Measurements from ENCODE around the gene SLC28A1. TPM values are rescaled to one million over a fixed set of nuclear protein-coding genes. Genes with fewer than 3 reads are reported as not detected.
A peak's percentile ranks its signal among the peaks of the same experiment; 100 is the strongest.

SLC28A1 gene
- total RNA-seq, 2 experiments from 2014 or later, result not detected

DNA sequence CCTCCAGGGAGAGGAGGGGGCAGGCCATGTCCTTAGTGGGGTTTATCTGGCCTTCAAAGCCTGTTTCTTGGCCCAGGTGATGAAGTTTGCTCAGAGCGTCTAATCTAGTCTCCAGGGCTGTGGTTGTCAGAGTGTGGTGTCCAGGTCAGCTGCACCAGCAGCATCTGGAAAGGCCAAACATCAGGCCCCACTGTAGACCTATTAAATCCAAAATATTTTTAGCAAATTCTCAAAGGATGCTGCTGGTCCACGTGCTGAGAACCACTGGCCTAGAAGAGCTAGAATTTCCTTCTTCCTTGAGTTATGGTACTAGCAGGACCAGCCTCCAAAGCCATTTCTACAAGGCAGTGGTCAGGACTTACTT lies 28.9 kb downstream of the SLC28A1 start:
- Histone ChIP-seq H3K9me3 (ENCODE audit: low read length) (no peaks in the 10 kb centered on the region), H3K4me1 (ENCODE audit: insufficient read depth, low read length, poor library complexity, severe bottlenecking) (no peaks in the 10 kb centered on the region), H3K4me2 (ENCODE audit: low read length) (no peak overlapping the region), H3K4me3 (ENCODE audit: low read depth, low read length, poor library complexity, severe bottlenecking) (no peak overlapping the region), H3K79me2 (ENCODE audit: insufficient read depth, low read depth, low read length) (no peaks in the 10 kb centered on the region), H4K20me1 (ENCODE audit: insufficient read depth, low read length) (no peaks in the 10 kb centered on the region), H3K36me3 (ENCODE audit: insufficient read depth, low read length) (no peaks in the 10 kb centered on the region), H3K9me2 (ENCODE audit: insufficient read depth, low read length) (no peaks in the 10 kb centered on the region), H2AFZ (ENCODE audit: low read length) (no peak overlapping the region), H3K27ac (ENCODE audit: low read depth, low read length, poor library complexity, severe bottlenecking) (no peak overlapping the region)
- BruUV-seq (replicated peaks), result no TSS peak
- ChIA-PET CTCF (ENCODE audit: unreplicated experiment) (no interaction called here), POLR2A (no interaction called here)
- TF ChIP-seq, protein P1, sequence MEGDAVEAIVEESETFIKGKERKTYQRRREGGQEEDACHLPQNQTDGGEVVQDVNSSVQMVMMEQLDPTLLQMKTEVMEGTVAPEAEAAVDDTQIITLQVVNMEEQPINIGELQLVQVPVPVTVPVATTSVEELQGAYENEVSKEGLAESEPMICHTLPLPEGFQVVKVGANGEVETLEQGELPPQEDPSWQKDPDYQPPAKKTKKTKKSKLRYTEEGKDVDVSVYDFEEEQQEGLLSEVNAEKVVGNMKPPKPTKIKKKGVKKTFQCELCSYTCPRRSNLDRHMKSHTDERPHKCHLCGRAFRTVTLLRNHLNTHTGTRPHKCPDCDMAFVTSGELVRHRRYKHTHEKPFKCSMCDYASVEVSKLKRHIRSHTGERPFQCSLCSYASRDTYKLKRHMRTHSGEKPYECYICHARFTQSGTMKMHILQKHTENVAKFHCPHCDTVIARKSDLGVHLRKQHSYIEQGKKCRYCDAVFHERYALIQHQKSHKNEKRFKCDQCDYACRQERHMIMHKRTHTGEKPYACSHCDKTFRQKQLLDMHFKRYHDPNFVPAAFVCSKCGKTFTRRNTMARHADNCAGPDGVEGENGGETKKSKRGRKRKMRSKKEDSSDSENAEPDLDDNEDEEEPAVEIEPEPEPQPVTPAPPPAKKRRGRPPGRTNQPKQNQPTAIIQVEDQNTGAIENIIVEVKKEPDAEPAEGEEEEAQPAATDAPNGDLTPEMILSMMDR (conservative IDR thresholded peaks at IDR 0.05; ENCODE audit: low read length), result no peak
- no peak for TF ChIP-seq EZH2phosphoT487 (IDR thresholded peaks at IDR 0.05; ENCODE audit: borderline replicate concordance, low read depth, low read length)
- DNase-seq (ENCODE audit: low spot score), result no peak
- intact Hi-C loops (cut with micrococcal nuclease; ENCODE audit: unreplicated experiment), result no loop called here

DNA sequence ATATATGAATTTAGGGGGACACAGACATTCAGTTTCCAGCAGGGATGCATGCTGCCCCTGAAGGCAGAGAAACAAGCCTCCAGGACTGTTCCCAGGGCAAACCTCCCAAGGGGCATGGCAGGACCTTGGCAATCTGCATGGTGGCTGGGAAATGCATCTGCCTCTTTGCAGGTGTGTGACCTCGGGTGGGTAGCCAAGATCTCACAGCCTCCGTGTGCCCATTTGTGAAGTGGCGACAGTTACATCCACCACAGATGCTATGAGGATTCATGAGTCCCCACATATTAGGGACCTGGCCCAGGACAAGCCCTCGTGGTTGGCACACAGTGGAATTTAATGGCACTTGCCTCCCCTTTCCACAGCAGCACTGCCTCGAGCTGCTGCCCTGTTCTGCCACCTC lies 29.9 kb downstream of the SLC28A1 start:
- Histone ChIP-seq H3K79me2 (ENCODE audit: insufficient read depth, low read depth, low read length) (no peaks in the 10 kb centered on the region), H2AFZ (ENCODE audit: low read length) (no peak overlapping the region), H3K36me3 (ENCODE audit: insufficient read depth, low read length) (no peaks in the 10 kb centered on the region), H4K20me1 (ENCODE audit: insufficient read depth, low read length) (no peaks in the 10 kb centered on the region), H3K9me3 (ENCODE audit: low read length) (no peaks in the 10 kb centered on the region), H3K4me3 (ENCODE audit: low read depth, low read length, poor library complexity, severe bottlenecking) (no peak overlapping the region), H3K9me2 (ENCODE audit: insufficient read depth, low read length) (no peaks in the 10 kb centered on the region), H3K4me1 (ENCODE audit: insufficient read depth, low read length, poor library complexity, severe bottlenecking) (no peaks in the 10 kb centered on the region), H3K4me2 (ENCODE audit: low read length) (no peak overlapping the region), H3K27ac (ENCODE audit: low read depth, low read length, poor library complexity, severe bottlenecking) (no peak overlapping the region)
- CTCF ChIA-PET (ENCODE audit: unreplicated experiment), result no interaction called here
- no peak for DNase-seq (ENCODE audit: low spot score)
- intact Hi-C loops (cut with micrococcal nuclease; ENCODE audit: unreplicated experiment), result no loop called here
- BruUV-seq (replicated peaks), result no TSS peak
- TF ChIP-seq, protein P1 (conservative IDR thresholded peaks at IDR 0.05; ENCODE audit: low read length), result no peak
- TF ChIP-seq EZH2phosphoT487 (IDR thresholded peaks at IDR 0.05; ENCODE audit: borderline replicate concordance, low read depth, low read length), result no peak
- POLR2A ChIA-PET, result no interaction called here

DNA sequence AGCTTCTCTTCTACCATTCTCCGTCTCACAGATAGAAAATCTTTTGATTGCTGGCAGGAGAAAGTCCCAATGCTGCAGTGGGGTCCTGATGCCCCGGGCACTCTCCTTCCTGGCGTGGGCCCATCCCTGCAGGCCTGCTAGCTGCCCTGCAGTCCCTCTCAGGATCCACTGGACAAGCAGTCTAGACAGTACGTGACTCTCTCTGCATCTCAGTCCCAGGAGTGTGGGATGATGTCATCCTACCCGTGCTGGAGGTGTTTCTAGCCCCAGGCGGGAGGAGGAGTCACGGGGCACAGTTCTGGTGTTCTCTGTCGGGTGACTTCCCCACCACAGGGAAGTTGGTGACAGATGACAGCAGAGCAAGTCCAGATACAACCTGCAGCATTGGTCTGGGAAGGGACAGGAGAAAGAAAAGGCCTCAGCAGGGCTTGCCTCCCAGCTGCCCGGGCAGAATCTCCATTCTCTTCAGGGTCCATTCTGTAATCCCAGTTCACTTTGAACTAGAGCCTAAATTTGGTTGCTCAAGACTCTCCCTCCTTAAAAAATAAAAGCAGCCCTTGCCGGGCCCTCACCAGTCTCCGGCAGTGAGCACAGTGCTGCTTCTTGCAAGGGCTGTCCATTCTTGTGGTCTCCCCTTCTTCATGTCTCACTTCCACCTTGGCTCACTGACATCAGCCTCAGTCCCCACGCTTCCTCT lies 30.6 kb downstream of the SLC28A1 start:
- ChIA-PET POLR2A (no interaction called here), CTCF (ENCODE audit: unreplicated experiment) (no interaction called here)
- Histone ChIP-seq H3K79me2 (ENCODE audit: insufficient read depth, low read depth, low read length) (no peaks in the 10 kb centered on the region), H3K4me2 (ENCODE audit: low read length) (no peak overlapping the region), H4K20me1 (ENCODE audit: insufficient read depth, low read length) (no peaks in the 10 kb centered on the region), H3K4me3 (ENCODE audit: low read depth, low read length, poor library complexity, severe bottlenecking) (no peak overlapping the region), H3K9me2 (ENCODE audit: insufficient read depth, low read length) (no peaks in the 10 kb centered on the region), H3K27ac (ENCODE audit: low read depth, low read length, poor library complexity, severe bottlenecking) (no peak overlapping the region), H3K9me3 (ENCODE audit: low read length) (no peaks in the 10 kb centered on the region), H3K36me3 (ENCODE audit: insufficient read depth, low read length) (no peaks in the 10 kb centered on the region), H2AFZ (ENCODE audit: low read length) (0 out of 2 replicates have a peak overlapping the region, but pooled peaks have one; percentile 11), H3K4me1 (ENCODE audit: insufficient read depth, low read length, poor library complexity, severe bottlenecking) (no peaks in the 10 kb centered on the region)
- intact Hi-C loops (cut with micrococcal nuclease; ENCODE audit: unreplicated experiment), result no loop called here
- peak; percentile 16 for DNase-seq (ENCODE audit: low spot score)
- TF ChIP-seq, protein P1 (conservative IDR thresholded peaks at IDR 0.05; ENCODE audit: low read length), result no peak
- TF ChIP-seq EZH2phosphoT487 (IDR thresholded peaks at IDR 0.05; ENCODE audit: borderline replicate concordance, low read depth, low read length), result no peak
- BruUV-seq (replicated peaks), result no TSS peak

Data from OCI-LY7 (cell line).